HG03175 (cell line): ENCODE results near the gene MALSU1.
"Not testable (repeated sequence)": the region's sequence is repeated elsewhere in the genome, so short reads cannot be mapped to it uniquely, and the experiment has no call there.

Experiments used
- ATAC-seq: cut with Tn5 transposase; IDR thresholded peaks from one replicate; pipeline ENCODE4 v1.9.1; 2021; ENCODE audit warnings: mild to moderate bottlenecking, moderate library complexity; ENCODE audit not compliant: unreplicated experiment

The MALSU1 gene

GRCh38 chr7:23285657-23286646 lies 13.2 kb upstream of the MALSU1 start:
- no peak for ATAC-seq

GRCh38 chr7:23287612-23288011 lies 11.5 kb upstream of the MALSU1 start:
- ATAC-seq = no peak

GRCh38 chr7:23290993-23291392 lies 8.1 kb upstream of the MALSU1 start:
- ATAC-seq = no peak

DNA sequence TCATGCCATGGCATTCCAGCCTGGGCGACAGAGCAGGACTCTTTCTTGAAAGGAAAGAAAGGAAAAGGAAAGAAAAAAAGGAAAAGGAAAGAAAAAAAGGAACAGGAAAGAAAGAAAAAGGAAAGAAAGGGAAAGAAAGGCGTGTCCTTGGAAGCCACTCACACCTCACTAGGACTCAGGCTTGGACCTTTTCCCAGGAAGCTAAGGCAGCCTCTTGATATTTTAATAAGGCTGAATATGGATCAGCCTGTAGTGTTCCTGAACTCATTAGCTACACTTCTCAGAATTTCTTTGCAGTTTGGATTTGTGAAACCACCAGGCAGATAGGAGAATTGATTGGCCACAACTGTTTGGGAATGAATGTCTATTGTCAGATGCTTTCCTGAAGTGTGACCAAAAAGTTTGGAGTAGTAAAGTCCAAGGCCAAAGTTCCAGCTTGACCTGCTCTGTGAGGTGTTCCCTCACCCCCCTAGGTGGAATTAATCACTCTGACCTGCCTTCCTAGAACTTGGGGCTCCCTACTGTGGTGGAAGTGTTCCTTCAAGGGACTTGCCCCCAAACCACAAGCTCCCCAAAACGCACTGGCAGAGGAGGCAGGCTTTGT lies 7.1 kb upstream of the MALSU1 start:
- no peak for ATAC-seq

DNA sequence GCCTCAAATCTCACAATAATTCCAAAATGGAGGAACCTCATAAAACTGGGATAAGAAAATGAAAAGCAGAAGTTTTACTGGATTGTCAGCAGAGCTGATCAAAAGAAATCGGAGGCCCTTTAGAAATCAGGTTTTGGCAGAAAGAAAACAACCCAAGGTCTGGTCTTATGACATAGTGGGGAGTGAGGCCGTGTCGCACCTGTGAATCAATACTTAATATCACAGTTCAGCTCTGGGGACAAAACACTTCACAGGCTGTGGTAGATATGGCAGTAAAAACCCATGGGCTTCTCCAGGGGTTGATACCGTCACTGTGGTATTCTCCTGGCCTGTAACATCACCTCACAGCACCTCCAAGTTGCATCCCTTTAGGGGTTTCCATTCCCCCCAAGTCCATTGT lies 6.5 kb upstream of the MALSU1 start:
- ATAC-seq = no peak

DNA sequence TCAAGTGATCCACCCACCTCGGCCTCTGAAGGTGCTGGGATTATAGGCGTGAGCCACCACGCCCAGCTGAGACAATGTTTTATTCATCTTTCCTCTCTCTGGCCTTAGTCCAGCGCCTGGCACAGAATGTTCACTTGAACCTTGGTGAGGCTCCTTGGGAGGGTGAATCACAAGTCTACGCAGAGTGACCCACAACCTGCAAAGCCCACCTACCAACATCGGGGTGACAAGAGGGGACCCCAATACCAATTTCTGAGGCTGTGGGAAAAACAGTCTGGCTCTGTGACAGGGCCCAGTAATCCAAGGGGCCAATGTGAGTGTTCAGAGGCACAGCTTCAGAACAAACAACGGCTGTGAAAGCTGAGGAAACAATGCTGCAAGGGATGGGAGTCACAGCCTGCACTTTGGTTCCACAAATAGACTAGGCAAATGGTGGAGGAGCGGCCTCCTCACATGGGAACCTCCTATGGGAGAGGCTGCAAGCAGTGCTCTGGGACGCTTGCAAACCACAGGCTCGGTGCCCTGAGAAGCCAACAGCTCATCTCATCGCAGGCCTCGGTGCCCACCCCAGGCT lies 5.6 kb upstream of the MALSU1 start:
- ATAC-seq = no peak

DNA sequence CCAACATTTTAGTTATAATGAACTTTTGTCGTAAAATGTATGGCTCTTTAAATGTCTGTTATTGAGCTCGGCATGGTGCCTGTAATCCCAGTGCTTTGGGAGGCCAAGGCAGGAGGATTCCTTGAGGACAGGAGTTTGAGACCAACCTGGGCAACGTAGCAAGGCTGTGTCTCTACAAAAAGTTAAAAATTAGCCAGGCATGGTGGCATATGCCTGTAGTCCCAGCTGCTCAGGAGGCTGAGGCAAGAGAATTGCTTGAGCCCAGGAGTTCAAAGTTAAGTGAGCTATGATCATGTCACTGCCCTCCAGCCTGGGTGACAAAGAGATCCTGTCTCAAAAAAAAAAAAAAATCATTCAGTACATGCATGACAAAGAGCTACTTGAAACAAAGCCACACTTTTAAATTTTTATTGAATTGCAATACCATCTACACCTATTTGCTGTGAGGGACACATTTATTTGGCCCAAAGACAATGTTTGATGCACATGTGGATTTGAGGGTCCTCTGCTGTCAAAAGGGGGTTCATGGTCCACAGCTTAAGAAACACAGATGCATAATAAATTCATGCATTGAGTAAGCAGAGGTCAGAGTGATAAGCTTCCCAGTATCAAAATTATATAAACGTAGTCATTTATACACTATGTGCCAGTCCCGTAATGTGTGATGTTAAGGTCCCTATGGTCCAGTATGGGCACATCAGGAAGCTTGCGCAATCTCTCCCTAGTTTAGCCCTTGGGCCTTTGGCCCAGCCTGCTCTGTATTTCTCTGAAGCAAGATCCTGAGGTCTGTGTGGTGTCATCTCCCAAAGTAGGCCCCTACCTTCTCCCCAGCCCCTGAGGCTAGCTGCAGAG lies 4.4 kb upstream of the MALSU1 start:
- no peak for ATAC-seq

- no peak for ATAC-seq
Observed at GRCh38 chr7:23295401-23295697, 3.8 kb upstream of the MALSU1 start.

DNA sequence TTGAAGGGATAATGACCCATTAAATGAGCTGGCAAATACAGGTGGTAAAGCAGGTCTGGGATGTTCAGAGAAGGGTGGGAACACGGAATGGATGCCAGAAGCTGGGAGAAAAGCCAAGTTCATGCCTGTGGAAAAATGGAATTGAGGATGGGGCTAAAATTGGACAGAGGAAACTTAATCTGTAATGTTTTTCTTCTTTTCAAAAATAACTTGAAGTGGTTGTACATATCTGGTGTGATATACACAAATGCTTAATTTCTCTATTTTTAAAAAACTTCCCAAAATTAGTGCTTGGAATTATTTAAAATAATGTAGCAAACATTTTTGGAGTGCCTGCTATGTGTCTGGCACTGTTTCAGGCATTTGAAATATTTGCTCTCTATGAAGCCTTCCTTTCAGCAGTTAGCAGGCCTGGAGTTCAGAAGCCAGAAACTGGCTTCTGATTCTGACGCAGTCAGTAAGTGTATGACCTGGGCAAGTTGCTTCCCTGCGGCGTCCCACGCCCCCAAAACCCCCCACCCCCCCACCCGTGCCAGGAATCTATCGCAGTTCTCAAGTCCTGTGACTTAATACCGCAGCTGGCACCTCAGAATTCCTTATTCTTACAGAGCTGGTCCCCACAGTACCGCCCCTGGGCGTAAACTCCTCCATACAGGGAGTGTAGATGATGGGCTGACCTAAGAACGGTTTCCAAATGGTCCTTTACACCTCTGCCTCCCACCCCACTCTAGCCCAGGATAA lies 828 bp upstream of the MALSU1 start:
- ATAC-seq = no peak

GRCh38 chr7:23299770-23300300 lies 696 bp downstream of the MALSU1 start:
- no peak for ATAC-seq

GRCh38 chr7:23306936-23307521 lies 7.9 kb downstream of the MALSU1 start:
- ATAC-seq = no peak

- ATAC-seq = no peak
Observed at GRCh38 chr7:23308754-23309153, 9.6 kb downstream of the MALSU1 start.

DNA sequence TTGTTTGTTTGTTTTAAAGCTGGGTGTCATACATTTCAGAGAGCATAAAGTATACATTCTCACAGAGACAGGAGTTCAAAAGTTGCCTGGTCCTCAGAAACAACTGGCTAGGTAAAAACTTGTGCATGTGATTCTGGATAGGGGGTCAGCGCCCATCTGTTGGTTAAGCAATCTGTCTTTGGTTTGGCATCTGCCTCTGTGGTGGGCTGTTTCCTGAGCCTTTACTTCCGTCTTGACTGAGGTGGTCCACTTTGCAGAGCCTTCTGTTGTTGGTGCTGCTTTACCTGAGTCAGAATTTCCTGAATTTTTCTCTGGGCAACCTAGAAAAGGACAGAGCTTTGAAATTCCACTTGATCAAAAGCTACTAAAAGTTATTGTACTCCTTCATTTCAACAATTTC lies 13.0 kb downstream of the MALSU1 start:
- not testable (repeated sequence) for ATAC-seq

GRCh38 chr7:23315366-23315765 lies 16.2 kb downstream of the MALSU1 start:
- ATAC-seq = no peak

DNA sequence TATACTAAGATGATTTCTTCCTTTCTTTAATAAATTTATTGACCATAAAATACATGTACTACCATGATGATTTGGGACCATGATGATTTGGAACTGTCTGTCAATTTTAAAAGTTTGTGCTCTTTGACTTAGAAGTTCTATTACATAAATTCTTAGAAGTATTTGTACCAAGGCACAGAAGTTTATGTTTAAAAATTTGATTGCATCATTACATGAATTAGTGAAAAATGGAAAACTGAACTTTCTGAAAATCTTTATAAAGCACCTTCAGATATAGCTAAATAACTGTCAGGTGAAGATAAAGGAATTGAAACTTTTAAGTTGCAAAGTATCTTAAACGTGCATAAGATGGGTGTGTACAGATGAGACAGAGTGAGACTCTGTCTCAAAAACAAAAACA lies 32.0 kb downstream of the MALSU1 start:
- no peak for ATAC-seq

DNA sequence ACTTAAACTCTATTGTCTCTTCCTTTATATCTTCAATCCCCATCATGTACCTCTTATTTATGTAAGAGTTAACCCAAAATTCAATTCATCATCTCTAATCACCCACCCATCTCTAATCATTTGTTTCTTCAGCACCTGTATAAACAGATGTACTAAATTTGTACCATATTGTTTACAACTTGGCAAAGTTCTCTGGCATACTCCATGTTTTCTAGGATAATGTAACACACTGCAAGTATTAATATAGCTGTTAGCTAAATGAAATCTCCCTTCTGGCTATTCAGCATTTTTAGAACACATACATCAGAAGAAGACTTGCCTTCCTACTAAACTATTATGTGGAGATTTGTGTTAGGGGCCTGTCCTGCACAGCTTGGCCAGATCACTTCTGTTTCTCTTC lies 33.1 kb downstream of the MALSU1 start:
- ATAC-seq = no peak

- no peak for ATAC-seq
Observed at GRCh38 chr7:23332910-23333612, 33.9 kb downstream of the MALSU1 start.

DNA sequence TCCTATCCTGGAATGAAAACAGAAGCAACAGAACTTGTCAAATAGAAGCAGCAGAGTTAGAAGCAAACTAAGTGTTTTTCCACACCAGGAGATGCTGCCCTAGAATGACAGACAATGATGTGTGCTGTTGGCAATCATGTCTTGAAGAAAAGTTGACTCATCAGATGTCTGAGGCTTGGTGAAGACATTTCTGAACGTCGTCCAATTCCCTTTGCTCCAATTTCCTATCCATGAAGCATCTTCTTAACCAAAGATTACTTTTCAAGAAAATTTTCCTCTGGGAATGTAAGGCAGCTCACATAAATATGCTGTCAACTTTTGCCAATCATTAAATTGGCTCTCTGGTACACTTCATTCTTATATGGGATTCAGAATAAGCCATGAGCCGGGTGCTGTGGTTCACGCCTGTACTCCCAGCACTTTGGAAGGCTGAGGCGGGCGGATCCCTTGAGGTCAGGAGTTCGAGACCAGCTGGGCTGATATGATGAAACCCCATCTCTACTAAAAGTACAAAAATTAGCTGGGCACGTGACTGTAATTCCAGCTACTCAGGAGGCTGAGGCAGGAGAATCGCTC lies 34.6 kb downstream of the MALSU1 start:
- no peak for ATAC-seq

- no peak for ATAC-seq
Observed at GRCh38 chr7:23334482-23335056, 35.4 kb downstream of the MALSU1 start.
